ENCODE measurements around the gene LRIG3. TPM values are rescaled to one million over a fixed set of nuclear protein-coding genes. Genes with fewer than 3 reads are reported as not detected.

LRIG3 gene
- total RNA-seq, 1 donor from 2014 or later, result 27.7 TPM

GRCh38 chr12:58873496-58873895 lies 46.8 kb downstream of the LRIG3 start:
- Mint-ChIP-seq H3K9me3 (no peaks in the 10 kb centered on the region), H3K27me3 (ENCODE audit: low read depth) (no peaks in the 10 kb centered on the region), H3K27ac (ENCODE audit: unreplicated experiment) (no peak overlapping the region), H3K4me1 (no peaks in the 10 kb centered on the region), H3K4me3 (no peak overlapping the region), H3K36me3 (ENCODE audit: low read depth) (peaks cover 37% of the 10 kb centered on the region)
- no peak for DNase-seq (ENCODE audit: low read depth, low spot score)
- no peak for TF ChIP-seq CTCF (conservative IDR thresholded peaks at IDR 0.05)

- no peak for TF ChIP-seq CTCF (conservative IDR thresholded peaks at IDR 0.05)
Measured at GRCh38 chr12:58871556-58871955, 48.7 kb downstream of the LRIG3 start.

GRCh38 chr12:58870595-58870994 lies 49.7 kb downstream of the LRIG3 start:
- no peaks in the 10 kb centered on the region for H3K9me3 Mint-ChIP-seq
- H3K27ac Mint-ChIP-seq (ENCODE audit: unreplicated experiment), result no peak overlapping the region
- DNase-seq (ENCODE audit: low read depth, low spot score), result no peak
- H3K4me3 Mint-ChIP-seq, result no peak overlapping the region
- no peaks in the 10 kb centered on the region for H3K27me3 Mint-ChIP-seq (ENCODE audit: low read depth)
- no peaks in the 10 kb centered on the region for H3K4me1 Mint-ChIP-seq
- H3K36me3 Mint-ChIP-seq (ENCODE audit: low read depth), result peaks cover 40% of the 10 kb centered on the region
- TF ChIP-seq CTCF (conservative IDR thresholded peaks at IDR 0.05), result no peak

More at GRCh38 chr12:58871556-58871955, 48.7 kb downstream of the LRIG3 start:
- no peaks in the 10 kb centered on the region for H3K27me3 Mint-ChIP-seq (ENCODE audit: low read depth)
- H3K36me3 Mint-ChIP-seq (ENCODE audit: low read depth), result peaks cover 44% of the 10 kb centered on the region
- no peak overlapping the region for H3K4me3 Mint-ChIP-seq
- DNase-seq (ENCODE audit: low read depth, low spot score), result no peak
- no peaks in the 10 kb centered on the region for H3K9me3 Mint-ChIP-seq
- H3K4me1 Mint-ChIP-seq, result no peaks in the 10 kb centered on the region
- no peak overlapping the region for H3K27ac Mint-ChIP-seq (ENCODE audit: unreplicated experiment)

GRCh38 chr12:58860788-58861240 lies 59.5 kb downstream of the LRIG3 start:
- Mint-ChIP-seq H3K9me3 (no peaks in the 10 kb centered on the region), H3K4me3 (no peak overlapping the region), H3K4me1 (no peaks in the 10 kb centered on the region), H3K36me3 (ENCODE audit: low read depth) (peaks cover 3% of the 10 kb centered on the region), H3K27ac (ENCODE audit: unreplicated experiment) (no peak overlapping the region), H3K27me3 (ENCODE audit: low read depth) (no peaks in the 10 kb centered on the region)
- TF ChIP-seq CTCF (conservative IDR thresholded peaks at IDR 0.05), result no peak
- no peak for DNase-seq (ENCODE audit: low read depth, low spot score)

- TF ChIP-seq CTCF (conservative IDR thresholded peaks at IDR 0.05), result no peak
- H3K4me1 Mint-ChIP-seq, result no peaks in the 10 kb centered on the region
- H3K27me3 Mint-ChIP-seq (ENCODE audit: low read depth), result no peaks in the 10 kb centered on the region
- DNase-seq (ENCODE audit: low read depth, low spot score), result no peak
- no peaks in the 10 kb centered on the region for H3K36me3 Mint-ChIP-seq (ENCODE audit: low read depth)
- H3K4me3 Mint-ChIP-seq, result no peak overlapping the region
- H3K27ac Mint-ChIP-seq (ENCODE audit: unreplicated experiment), result no peak overlapping the region
- no peaks in the 10 kb centered on the region for H3K9me3 Mint-ChIP-seq
Measured at GRCh38 chr12:58860056-58860787, 60.1 kb downstream of the LRIG3 start.
